ENCODE measurements around the gene MROH8. TPM values are rescaled to one million over a fixed set of nuclear protein-coding genes. Genes with fewer than 3 reads are reported as not detected.

MROH8 gene
- total RNA-seq, 2 donors from 2014 or later, result 5.0 to 5.2 TPM

- DNase-seq, result no peak
- Mint-ChIP-seq H3K4me1 (ENCODE audit: low read depth) (peaks cover 81% of the 10 kb centered on the region), H3K27me3 (ENCODE audit: low read depth) (no peaks in the 10 kb centered on the region), H3K36me3 (ENCODE audit: insufficient read depth in 2 of 2) (peaks cover 3 to 26% of the 10 kb centered on the region in 2 donors), H3K9me3 (no peaks in the 10 kb centered on the region), H3K27ac (peak overlapping the region; percentile 62), H3K4me3 (no peak overlapping the region)
- no peak for ATAC-seq (replicated peaks in 1 of 2)
These were observed 13.9 kb upstream of the MROH8 start for GRCh38 chr20:37193226-37193625.

GRCh38 chr20:37192137-37192854 is 12.9 kb upstream of the MROH8 start:
- Mint-ChIP-seq H3K4me3 (no peak overlapping the region), H3K9me3 (no peaks in the 10 kb centered on the region), H3K36me3 (ENCODE audit: insufficient read depth in 2 of 2) (peaks cover 5 to 33% of the 10 kb centered on the region in 2 donors), H3K4me1 (ENCODE audit: low read depth) (peaks cover 87% of the 10 kb centered on the region), H3K27ac (peak overlapping the region; percentile 33), H3K27me3 (ENCODE audit: low read depth) (no peaks in the 10 kb centered on the region)
- ATAC-seq (replicated peaks in 1 of 2) (peak; percentile 70 to 71), DNase-seq (peak; percentile 67 to 72)

GRCh38 chr20:37190354-37191112 is 11.2 kb upstream of the MROH8 start:
- Mint-ChIP-seq H3K36me3 (ENCODE audit: insufficient read depth in 2 of 2) (peaks cover 9 to 37% of the 10 kb centered on the region in 2 donors), H3K27me3 (ENCODE audit: low read depth) (no peaks in the 10 kb centered on the region), H3K4me1 (ENCODE audit: low read depth) (peaks cover 79% of the 10 kb centered on the region), H3K27ac (peak overlapping the region; percentile 64), H3K4me3 (peak overlapping the region in 1 of 2 donors; percentile 76), H3K9me3 (no peaks in the 10 kb centered on the region)
- DNase-seq (no peak), ATAC-seq (replicated peaks in 1 of 2) (no peak)

- DNase-seq (no peak), ATAC-seq (replicated peaks in 1 of 2) (peak; percentile 48 to 68)
- peaks cover 11 to 41% of the 10 kb centered on the region in 2 donors for H3K36me3 Mint-ChIP-seq (ENCODE audit: insufficient read depth in 2 of 2)
- no peaks in the 10 kb centered on the region for H3K27me3 Mint-ChIP-seq (ENCODE audit: low read depth)
- H3K4me3 Mint-ChIP-seq, result peak overlapping the region; percentile 52 to 76
- H3K9me3 Mint-ChIP-seq, result no peaks in the 10 kb centered on the region
- H3K27ac Mint-ChIP-seq, result peak overlapping the region; percentile 87
- peaks cover 75% of the 10 kb centered on the region for H3K4me1 Mint-ChIP-seq (ENCODE audit: low read depth)
These were observed 10.2 kb upstream of the MROH8 start for GRCh38 chr20:37189416-37190016.

GRCh38 chr20:37188787-37189186 is 9.4 kb upstream of the MROH8 start:
- Mint-ChIP-seq H3K36me3 (ENCODE audit: insufficient read depth in 2 of 2) (peaks cover 10 to 43% of the 10 kb centered on the region in 2 donors), H3K4me1 (ENCODE audit: low read depth) (peaks cover 75% of the 10 kb centered on the region), H3K27me3 (ENCODE audit: low read depth) (no peaks in the 10 kb centered on the region), H3K4me3 (peak overlapping the region in 1 of 2 donors; percentile 52), H3K27ac (no peak overlapping the region), H3K9me3 (no peaks in the 10 kb centered on the region)
- ATAC-seq (replicated peaks in 1 of 2), result no peak
- no peak for DNase-seq

GRCh38 chr20:37185686-37186085 is 6.3 kb upstream of the MROH8 start:
- ATAC-seq (replicated peaks in 1 of 2) (no peak), DNase-seq (no peak)
- Mint-ChIP-seq H3K36me3 (ENCODE audit: insufficient read depth in 2 of 2) (peaks cover 13 to 48% of the 10 kb centered on the region in 2 donors), H3K4me3 (no peak overlapping the region), H3K27me3 (ENCODE audit: low read depth) (no peaks in the 10 kb centered on the region), H3K4me1 (ENCODE audit: low read depth) (peaks cover 69% of the 10 kb centered on the region), H3K27ac (no peak overlapping the region), H3K9me3 (no peaks in the 10 kb centered on the region)

- no peak for ATAC-seq (replicated peaks in 1 of 2)
- Mint-ChIP-seq H3K4me1 (ENCODE audit: low read depth) (peaks cover 45% of the 10 kb centered on the region), H3K9me3 (no peaks in the 10 kb centered on the region), H3K27ac (peak overlapping the region; percentile 98), H3K4me3 (peak overlapping the region; percentile 94 to 99), H3K36me3 (ENCODE audit: insufficient read depth in 2 of 2) (peaks cover 13 to 24% of the 10 kb centered on the region in 2 donors), H3K27me3 (ENCODE audit: low read depth) (no peaks in the 10 kb centered on the region)
- DNase-seq, result no peak
These were observed 556 bp upstream of the MROH8 start for GRCh38 chr20:37179683-37180524.

- Mint-ChIP-seq H3K4me1 (ENCODE audit: low read depth) (peaks cover under 1% of the 10 kb centered on the region), H3K9me3 (no peaks in the 10 kb centered on the region), H3K4me3 (no peak overlapping the region), H3K27me3 (ENCODE audit: low read depth) (no peaks in the 10 kb centered on the region), H3K27ac (no peak overlapping the region), H3K36me3 (ENCODE audit: insufficient read depth in 2 of 2) (no peaks in the 10 kb centered on the region)
- ATAC-seq (replicated peaks in 1 of 2) (no peak), DNase-seq (no peak)
These were observed 6.5 kb downstream of the MROH8 start for GRCh38 chr20:37172836-37173235.

- no peak overlapping the region for H3K4me3 Mint-ChIP-seq
These were observed 12.5 kb downstream of the MROH8 start for GRCh38 chr20:37166867-37167266.

GRCh38 chr20:37165031-37165430 is 14.3 kb downstream of the MROH8 start:
- Mint-ChIP-seq H3K9me3 (no peaks in the 10 kb centered on the region), H3K4me3 (no peak overlapping the region), H3K27ac (no peak overlapping the region), H3K36me3 (ENCODE audit: insufficient read depth in 2 of 2) (no peaks in the 10 kb centered on the region), H3K4me1 (ENCODE audit: low read depth) (no peaks in the 10 kb centered on the region), H3K27me3 (ENCODE audit: low read depth) (no peaks in the 10 kb centered on the region)
- DNase-seq (no peak), ATAC-seq (replicated peaks in 1 of 2) (no peak)

More at GRCh38 chr20:37166867-37167266, 12.5 kb downstream of the MROH8 start:
- ATAC-seq (replicated peaks in 1 of 2) (no peak), DNase-seq (no peak)
- Mint-ChIP-seq H3K9me3 (no peaks in the 10 kb centered on the region), H3K27ac (no peak overlapping the region), H3K4me1 (ENCODE audit: low read depth) (no peaks in the 10 kb centered on the region), H3K36me3 (ENCODE audit: insufficient read depth in 2 of 2) (no peaks in the 10 kb centered on the region), H3K27me3 (ENCODE audit: low read depth) (no peaks in the 10 kb centered on the region)

GRCh38 chr20:37163832-37164554 is 15.4 kb downstream of the MROH8 start:
- H3K4me1 Mint-ChIP-seq (ENCODE audit: low read depth), result no peaks in the 10 kb centered on the region
- ATAC-seq (replicated peaks in 1 of 2) (no peak), DNase-seq (no peak)
- no peak overlapping the region for H3K4me3 Mint-ChIP-seq
- no peaks in the 10 kb centered on the region for H3K9me3 Mint-ChIP-seq
- no peaks in the 10 kb centered on the region for H3K36me3 Mint-ChIP-seq (ENCODE audit: insufficient read depth in 2 of 2)
- no peak overlapping the region for H3K27ac Mint-ChIP-seq
- no peaks in the 10 kb centered on the region for H3K27me3 Mint-ChIP-seq (ENCODE audit: low read depth)

- H3K4me1 Mint-ChIP-seq (ENCODE audit: low read depth), result no peaks in the 10 kb centered on the region
- H3K27me3 Mint-ChIP-seq (ENCODE audit: low read depth), result no peaks in the 10 kb centered on the region
- no peak for DNase-seq
- ATAC-seq (replicated peaks in 1 of 2), result no peak
- no peak overlapping the region for H3K4me3 Mint-ChIP-seq
- no peak overlapping the region for H3K27ac Mint-ChIP-seq
- H3K36me3 Mint-ChIP-seq (ENCODE audit: insufficient read depth in 2 of 2), result no peaks in the 10 kb centered on the region
- H3K9me3 Mint-ChIP-seq, result no peaks in the 10 kb centered on the region
These were observed 16.7 kb downstream of the MROH8 start for GRCh38 chr20:37162646-37163045.

Measured in activated T-cell treated with anti-CD3 and anti-CD28 coated beads, Interleukin-2, amount 50 U/mL, for 72 hours (primary cell).